ENCODE results near the gene ZNG1F.
"Not testable (repeated sequence)": the region's sequence is repeated elsewhere in the genome, so short reads cannot be mapped to it uniquely, and the experiment has no call there.

DNA sequence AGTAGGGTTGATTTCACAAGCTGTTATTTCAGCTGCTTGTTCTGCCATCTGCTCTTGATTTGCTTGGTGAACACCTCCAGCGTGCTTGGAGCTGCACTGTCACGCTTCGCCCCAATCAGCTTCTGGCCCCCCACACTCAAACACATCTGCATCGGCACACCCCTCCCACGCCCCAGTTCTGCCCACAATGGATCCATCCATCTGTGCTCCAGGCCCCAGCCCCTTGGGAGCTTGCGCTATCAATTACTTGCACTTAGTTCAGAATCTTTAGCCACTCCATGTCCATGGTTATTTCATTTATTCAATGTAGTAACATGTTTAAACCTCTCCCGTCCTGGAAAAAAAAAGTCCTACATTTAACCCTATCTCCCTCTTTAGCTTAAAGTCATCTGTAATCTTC is 88.6 kb downstream of the ZNG1F start:
- TF ChIP-seq, protein P1, sequence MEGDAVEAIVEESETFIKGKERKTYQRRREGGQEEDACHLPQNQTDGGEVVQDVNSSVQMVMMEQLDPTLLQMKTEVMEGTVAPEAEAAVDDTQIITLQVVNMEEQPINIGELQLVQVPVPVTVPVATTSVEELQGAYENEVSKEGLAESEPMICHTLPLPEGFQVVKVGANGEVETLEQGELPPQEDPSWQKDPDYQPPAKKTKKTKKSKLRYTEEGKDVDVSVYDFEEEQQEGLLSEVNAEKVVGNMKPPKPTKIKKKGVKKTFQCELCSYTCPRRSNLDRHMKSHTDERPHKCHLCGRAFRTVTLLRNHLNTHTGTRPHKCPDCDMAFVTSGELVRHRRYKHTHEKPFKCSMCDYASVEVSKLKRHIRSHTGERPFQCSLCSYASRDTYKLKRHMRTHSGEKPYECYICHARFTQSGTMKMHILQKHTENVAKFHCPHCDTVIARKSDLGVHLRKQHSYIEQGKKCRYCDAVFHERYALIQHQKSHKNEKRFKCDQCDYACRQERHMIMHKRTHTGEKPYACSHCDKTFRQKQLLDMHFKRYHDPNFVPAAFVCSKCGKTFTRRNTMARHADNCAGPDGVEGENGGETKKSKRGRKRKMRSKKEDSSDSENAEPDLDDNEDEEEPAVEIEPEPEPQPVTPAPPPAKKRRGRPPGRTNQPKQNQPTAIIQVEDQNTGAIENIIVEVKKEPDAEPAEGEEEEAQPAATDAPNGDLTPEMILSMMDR (IDR thresholded peaks at IDR 0.05 in 4 of 5, conservative IDR thresholded peaks at IDR 0.05 in 1 of 5), result not testable (repeated sequence)
- not testable (repeated sequence) for TF ChIP-seq POLR2A (IDR thresholded peaks at IDR 0.05)

Measured in gastrocnemius medialis (tissue), 4 donors.